K562 (cell line): ENCODE measurements around the gene SERPINI2. TPM values are rescaled to one million over a fixed set of nuclear protein-coding genes. Genes with fewer than 3 reads are reported as not detected.

Experiments
- ATAC-seq: fragments of 200-7000 bp; cut with Tn5 transposase; 3 replicates; pipeline ENCODE4 v1.9.1; 2020; ENCODE audit warnings: moderate library complexity
- BruUV-seq: library from RNA; stranded (reverse); fragments of 400-500 nt; replicated peaks from 2 replicates; lab custom pipeline; 2021; lab: Mats Ljungman, UMichigan
- CTCF ChIA-PET: fragments of 300-600 bp; formaldehyde crosslinking; extraction: SDS; loops from one replicate; lab custom pipeline; 2021; ENCODE audit warnings: low intra/inter-chr PET ratio; lab: Yijun Ruan, JAX
- POLR2A ChIA-PET: fragments of 300-600, 350-650 bp; sonication (Branson Sonifier 250); formaldehyde crosslinking; extraction: SDS; loops from one replicate; lab custom pipeline; 2021; ENCODE audit warnings: antibody characterized with exemption, inconsistent platforms; lab: Yijun Ruan, JAX
- DNase-seq, 4 experiments: peaks; one replicate each; pipeline versions ENCODE4 v3.0.0 to v3.0.0-alpha.2; 2011 to 2018; ENCODE audit warnings: low spot score in 3 of 4, mixed read lengths in 3 of 4; ENCODE audit errors: extremely low read depth in 1 of 4
- FAIRE-seq: peaks from 2 replicates; lab custom pipeline; 2011; peaks lifted over from hg19 to GRCh38; lab: Jason Lieb, UNC
- H2AFZ ChIP-seq: 2 replicates; pipeline ENCODE4 v1.6.0; 2011; ENCODE audit warnings: low read depth, low read length, control low read depth, inconsistent platforms
- H3K27ac ChIP-seq: fragments of 200-600 bp; 3 replicates; pipeline ENCODE4 v1.8.0; 2011; ENCODE audit warnings: low read depth, mild to moderate bottlenecking, control low read depth, inconsistent platforms, low read length, moderate library complexity, mixed read lengths; ENCODE audit errors: extremely low read depth
- H3K27me3 ChIP-seq, 2 experiments: fragments of 300-600 bp in 1 of 2; 2 replicates in 1 of 2; 3 replicates in 1 of 2; pipeline versions ENCODE4 v1.6.0 to v1.8.0; 2011; ENCODE audit warnings: inconsistent platforms in 2 of 2, low read length in 2 of 2, mild to moderate bottlenecking in 1 of 2, mixed read lengths in 1 of 2, moderate library complexity in 1 of 2; ENCODE audit not compliant: control insufficient read depth in 2 of 2, insufficient read depth in 2 of 2
- H3K36me3 ChIP-seq: fragments of 300-600 bp; 3 replicates; pipeline ENCODE4 v1.8.0; 2011; ENCODE audit warnings: mild to moderate bottlenecking, low read length, inconsistent platforms; ENCODE audit not compliant: control insufficient read depth, insufficient read depth
- H3K4me1 ChIP-seq, 2 experiments: fragments of 200-600 bp in 1 of 2; replicated peaks in 1 of 2; 2 replicates in 1 of 2; 3 replicates in 1 of 2; pipeline versions ENCODE4 v1.5.1 to v1.8.0; 2011; ENCODE audit warnings: inconsistent platforms in 2 of 2, low read length in 2 of 2, mild to moderate bottlenecking in 1 of 2, mixed read lengths in 1 of 2, moderate library complexity in 1 of 2; ENCODE audit not compliant: control insufficient read depth in 2 of 2, insufficient read depth in 2 of 2
- H3K4me2 ChIP-seq: 2 replicates; pipeline ENCODE4 v1.6.1; 2011; ENCODE audit warnings: low read length, control low read depth, inconsistent platforms, mixed read lengths; ENCODE audit not compliant: insufficient read depth
- H3K4me3 ChIP-seq: fragments of 200-600 bp; sonication (generic), shearing (Covaris generic); 2 replicates; pipeline ENCODE4 v1.5.1; 2016; ENCODE audit warnings: control low read depth, inconsistent platforms
- H3K79me2 ChIP-seq: fragments of 200-600 bp; 3 replicates; pipeline ENCODE4 v1.8.0; 2011; ENCODE audit warnings: low read length, inconsistent platforms; ENCODE audit not compliant: control insufficient read depth, insufficient read depth
- H3K9ac ChIP-seq, 2 experiments: 2 replicates each; pipeline versions ENCODE4 v1.6.0 to v1.6.1; 2011; ENCODE audit warnings: low read depth in 2 of 2, low read length in 2 of 2, control low read depth in 1 of 2, inconsistent platforms in 1 of 2, mild to moderate bottlenecking in 1 of 2, mixed read lengths in 1 of 2; ENCODE audit not compliant: insufficient read depth in 1 of 2
- H3K9me1 ChIP-seq: one replicate; pipeline ENCODE4 v1.6.0; 2011; ENCODE audit warnings: inconsistent platforms, mild to moderate bottlenecking, low read length, moderate library complexity; ENCODE audit not compliant: control insufficient read depth, insufficient read depth
- H3K9me3 ChIP-seq: replicated peaks from 2 replicates; pipeline ENCODE4 v1.5.1; 2011; ENCODE audit warnings: low read depth, low read length, inconsistent platforms; ENCODE audit not compliant: control insufficient read depth, insufficient read depth
- H4K20me1 ChIP-seq: replicated peaks from 2 replicates; pipeline ENCODE4 v1.6.1; 2011; ENCODE audit warnings: low read length, inconsistent platforms, mixed read lengths; ENCODE audit not compliant: control insufficient read depth, insufficient read depth
- EWSR1 ChIP-seq: fragments of 450-650 bp; IDR thresholded peaks from 2 replicates; pipeline ENCODE4 v1.6.1; 2018; ENCODE audit warnings: borderline replicate concordance, mild to moderate bottlenecking, low read depth, moderate library complexity; ENCODE audit not compliant: partially characterized antibody
- GATAD2B ChIP-seq: fragments of 450-650 bp; IDR thresholded peaks from 2 replicates; pipeline ENCODE4 v1.6.1; 2017; ENCODE audit warnings: mild to moderate bottlenecking, borderline replicate concordance
- ID3 ChIP-seq, 2 experiments: fragments of 250-450 bp in 1 of 2; fragments of 450-650 bp in 1 of 2; sonication (Bioruptor Pico) in 1 of 2; IDR thresholded peaks; 2 replicates each; pipeline versions ENCODE4 v1.6.1 to v1.8.0; 2016 to 2021; ENCODE audit warnings: mild to moderate bottlenecking in 2 of 2, moderate library complexity in 2 of 2, missing compliant biosample characterization in 1 of 2, missing genetic modification characterization in 1 of 2
- MAFF ChIP-seq: IDR thresholded peaks from 2 replicates; pipeline ENCODE4 v1.6.1; 2012; ENCODE audit warnings: low read length, improper control_type of control experiment
- MIER1 ChIP-seq: fragments of 450-650 bp; IDR thresholded peaks from 2 replicates; pipeline ENCODE4 v1.6.1; 2016; ENCODE audit warnings: antibody characterized with exemption, mild to moderate bottlenecking, low read depth
- MITF ChIP-seq: IDR thresholded peaks from 2 replicates; pipeline ENCODE4 v1.6.1; 2014; ENCODE audit warnings: antibody characterized with exemption
- PCBP1 ChIP-seq: fragments of 200-400 bp; formaldehyde crosslinking; IDR thresholded peaks from 2 replicates; pipeline ENCODE4 v1.6.1; 2018; ENCODE audit warnings: mild to moderate bottlenecking, low read depth, low read length; ENCODE audit not compliant: poor library complexity, severe bottlenecking
- RAD51 ChIP-seq: fragments of 450-650 bp; IDR thresholded peaks from 2 replicates; pipeline ENCODE4 v1.7.1; 2016; ENCODE audit warnings: low read depth, mild to moderate bottlenecking, borderline replicate concordance
- SAFB2 ChIP-seq: fragments of 200-400 bp; formaldehyde crosslinking; IDR thresholded peaks from 2 replicates; pipeline ENCODE4 v1.6.1; 2018; ENCODE audit warnings: borderline replicate concordance, low read length, low read depth, moderate library complexity; ENCODE audit not compliant: severe bottlenecking
- TAF15 ChIP-seq: fragments of 200-400 bp; formaldehyde crosslinking; IDR thresholded peaks from 2 replicates; pipeline ENCODE4 v1.6.1; 2017; ENCODE audit warnings: mild to moderate bottlenecking, low read depth, low read length, moderate library complexity
- ZBTB12 ChIP-seq: fragments of 250-450 bp; sonication (Bioruptor Pico); IDR thresholded peaks from 2 replicates; pipeline ENCODE4 v1.4.0; 2020
- ZBTB7A ChIP-seq: IDR thresholded peaks from 2 replicates; pipeline ENCODE4 v1.6.1; 2011; ENCODE audit warnings: low read depth, mild to moderate bottlenecking, low read length, moderate library complexity, borderline replicate concordance; ENCODE audit not compliant: control insufficient read depth
- ZFP30 ChIP-seq: fragments of 250-450 bp; sonication (Bioruptor Pico); IDR thresholded peaks from 2 replicates; pipeline ENCODE4 v1.8.0; 2022; ENCODE audit warnings: moderate library complexity, mild to moderate bottlenecking, inconsistent platforms, borderline replicate concordance
- ZNF217 ChIP-seq: sonication (generic); formaldehyde crosslinking; IDR thresholded peaks from 2 replicates; pipeline ENCODE4 v1.8.0; 2022; ENCODE audit warnings: mild to moderate bottlenecking, missing genetic modification reagents
- in situ Hi-C: fragments of 300-500 bp; cut with MboI; formaldehyde crosslinking; loops from 4 replicates; pipeline ENCODE4 v1.15.0; 2018; ENCODE audit warnings: inconsistent platforms, mixed read lengths
- intact Hi-C: fragments of 100-400 bp; cut with micrococcal nuclease; formaldehyde crosslinking; loops from 2 replicates; pipeline ENCODE4 v1.14.2; 2022
- polyA plus RNA-seq, 8 experiments: library from polyadenylated mRNA; depleted of rRNA in 4 of 8; stranded (reverse) in 5 of 8; unstranded in 3 of 8; fragments of >200 nt; fragmentation: Nextera tagmentation in 2 of 8; fragmentation: Illumina TruSeq in 1 of 8; extraction: Ambion mirVana in 2 of 8; extraction: Trizol in 1 of 8; gene quantifications; 2 replicates each; pipeline versions ENCODE4 v1.2.1 to v1.2.3, GENCODE V29; 2011 to 2014; ENCODE audit warnings: inconsistent platforms in 1 of 8, missing spikeins in 1 of 8
- total RNA-seq, 7 experiments: library from RNA; depleted of rRNA in 6 of 7; stranded (reverse); fragments of >200 nt in 6 of 7; fragmentation: Illumina TruSeq in 2 of 7; extraction: Trizol in 2 of 7; gene quantifications; 2 replicates each; pipeline versions ENCODE4 v1.2.1 to v1.2.3, GENCODE V29; 2011 to 2021; ENCODE audit warnings: low replicate concordance in 1 of 7

The SERPINI2 gene
- total and polyA plus RNA-seq, 9 of the 15 experiments (the other 6 are each of a cell fraction or from before 2014, with no cell fraction given), result not detected

DNA sequence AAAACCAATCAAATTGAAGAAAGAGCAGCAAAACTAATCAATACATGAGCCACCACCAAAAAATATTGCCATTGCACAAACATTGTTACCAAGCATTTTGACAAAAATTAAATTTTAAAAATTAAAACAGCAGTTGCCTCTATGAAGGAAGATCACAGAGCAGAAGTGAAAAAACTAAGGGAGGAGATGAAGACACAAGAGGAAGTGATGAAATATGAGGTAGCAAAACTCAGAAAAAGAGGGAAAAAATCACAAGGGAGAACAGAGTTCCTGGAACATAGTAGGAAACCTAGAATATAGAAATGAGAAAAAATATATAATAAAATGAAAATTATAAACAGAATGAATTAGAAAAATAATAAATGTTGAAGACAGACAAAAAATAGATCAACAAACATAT, 7.3 kb upstream of the SERPINI2 start:
- ChIA-PET CTCF (no interaction called here), POLR2A (no interaction called here)
- no peak for FAIRE-seq

More for the DNA sequence above, 7.3 kb upstream of the SERPINI2 start:
- H3K9me3 ChIP-seq, result peaks cover 2% of the 10 kb centered on the region; the same call in 1 of the 2 replicates
- H4K20me1 ChIP-seq, result no peaks in the 10 kb centered on the region
- DNase-seq, result no peak
- intact Hi-C loops, result no loop called here
- H3K27ac ChIP-seq, result no peak overlapping the region
- TF ChIP-seq ZNF217 (CRISPR knock-in tag), result no peak
- TF ChIP-seq MIER1, result no peak
- no peak for TF ChIP-seq RAD51
- TF ChIP-seq TAF15, result no peak
- TF ChIP-seq ID3 (CRISPR knock-in tag; IDR thresholded peaks at IDR 0.05), result no peak
- no peak for TF ChIP-seq ID3 (tag; IDR thresholded peaks at IDR 0.05)
- no peak for TF ChIP-seq ZBTB7A
- TF ChIP-seq MAFF, result no peak
- no peak for TF ChIP-seq MITF
- TF ChIP-seq GATAD2B, result no peak
- no peak for TF ChIP-seq SAFB2
- TF ChIP-seq EWSR1, result no peak
- TF ChIP-seq ZBTB12 (CRISPR knock-in tag), result no peak
- TF ChIP-seq PCBP1, result no peak
- no peak for TF ChIP-seq ZFP30 (CRISPR knock-in tag)
- TF ChIP-seq, all 486 proteins: peak for 0
- no TSS peak for BruUV-seq
- Histone ChIP-seq H2AFZ (no peak overlapping the region), H3K4me1 (no peaks in the 10 kb centered on the region), H3K36me3 (no peaks in the 10 kb centered on the region), H3K9ac (no peak overlapping the region), H3K4me2 (no peak overlapping the region), H3K4me3 (no peak overlapping the region), H3K79me2 (no peaks in the 10 kb centered on the region), H3K27me3 (no peaks in the 10 kb centered on the region), H3K9me1 (no peaks in the 10 kb centered on the region)
- no peak for ATAC-seq
- in situ Hi-C loops, result no loop called here
